Activated CD4-positive, CD25-positive, alpha-beta regulatory T cell (primary cell): ENCODE measurements around the gene TMEM151A.
A peak's percentile ranks its signal among the peaks of the same experiment; 100 is the strongest.

Experiments
- DNase-seq, 4 experiments: peaks; one replicate each; lab custom pipeline; 2025; lab: John Stamatoyannopoulos, UW

The TMEM151A gene

GRCh38 chr11:66283461-66284105 is 8.1 kb upstream of the TMEM151A start:
- no peak for DNase-seq

GRCh38 chr11:66284526-66285078 is 7.1 kb upstream of the TMEM151A start:
- DNase-seq, result no peak

GRCh38 chr11:66285250-66285947 is 6.3 kb upstream of the TMEM151A start:
- DNase-seq, result no peak

- DNase-seq, result no peak
Observed at GRCh38 chr11:66286699-66287098, 5.0 kb upstream of the TMEM151A start.

GRCh38 chr11:66287211-66287888 is 4.3 kb upstream of the TMEM151A start:
- no peak for DNase-seq

- no peak for DNase-seq
Observed at GRCh38 chr11:66287889-66288670, 3.6 kb upstream of the TMEM151A start.

GRCh38 chr11:66288671-66289547 is 2.8 kb upstream of the TMEM151A start, which contains the start of gene YIF1A:
Gene YIF1A (minus strand): TSS chr11:66289143. CDS start chr11:66288985, 158 bp downstream.
- peak; percentile 92 to 98 (median 96) for DNase-seq

GRCh38 chr11:66289548-66290329 is 2.0 kb upstream of the TMEM151A start:
- peak; percentile 60 to 73 (median 66) for DNase-seq

GRCh38 chr11:66290330-66290621 is 1.4 kb upstream of the TMEM151A start:
- DNase-seq, result no peak

GRCh38 chr11:66291303-66291705 is 390 bp upstream of the TMEM151A start:
- DNase-seq, result no peak

- DNase-seq, result no peak
Observed at GRCh38 chr11:66292543-66293332, 1.0 kb downstream of the TMEM151A start.

GRCh38 chr11:66293352-66293751 is 1.7 kb downstream of the TMEM151A start:
- DNase-seq, result no peak

GRCh38 chr11:66293777-66294625 is 2.3 kb downstream of the TMEM151A start:
- DNase-seq, result no peak

- no peak for DNase-seq
Observed at GRCh38 chr11:66294626-66295620, 3.2 kb downstream of the TMEM151A start.

GRCh38 chr11:66297610-66298009 is 5.9 kb downstream of the TMEM151A start:
- no peak for DNase-seq

- DNase-seq, result no peak
Observed at GRCh38 chr11:66299186-66299585, 7.5 kb downstream of the TMEM151A start.

GRCh38 chr11:66302656-66303055 is 11.0 kb downstream of the TMEM151A start:
- no peak for DNase-seq
